Activated CD4-positive, alpha-beta memory T cell treated with anti-CD3 and anti-CD28 coated beads, Interleukin-2, amount 10 ng/mL, durations not matched to agents 7 days and 5 days (primary cell): ENCODE data around the gene OR2M2. TPM values are rescaled to one million over a fixed set of nuclear protein-coding genes. Genes with fewer than 3 reads are reported as not detected.

Experiments used
- CTCF ChIA-PET: fragments of 350-600 bp; sonication (Branson Sonifier 250); formaldehyde crosslinking; loops from one replicate; lab custom pipeline; 2021; ENCODE audit warnings: antibody characterized with exemption, inconsistent platforms; lab: Charles Lee
- POLR2A ChIA-PET: fragments of 350-600 bp; sonication (Branson Sonifier 250); formaldehyde crosslinking; loops from one replicate; lab custom pipeline; 2021; ENCODE audit warnings: antibody characterized with exemption; lab: Charles Lee
- DNase-seq: peaks from one replicate; pipeline ENCODE4 v3.0.0-alpha.2; 2020
- H3K27ac Mint-ChIP-seq: one replicate; pipeline ENCODE4 v1.8.0; 2021; ENCODE audit warnings: mild to moderate bottlenecking, mixed read lengths
- H3K27me3 Mint-ChIP-seq: one replicate; pipeline ENCODE4 v1.8.0; 2021; ENCODE audit warnings: mixed read lengths
- H3K36me3 Mint-ChIP-seq: one replicate; pipeline ENCODE4 v1.8.0; 2021; ENCODE audit warnings: low read depth, mixed read lengths
- H3K4me1 Mint-ChIP-seq: one replicate; pipeline ENCODE4 v1.8.0; 2021; ENCODE audit warnings: mixed read lengths
- H3K4me3 Mint-ChIP-seq: one replicate; pipeline ENCODE4 v1.8.0; 2021; ENCODE audit warnings: mild to moderate bottlenecking, mixed read lengths
- H3K9me3 Mint-ChIP-seq: one replicate; pipeline ENCODE4 v1.8.0; 2021; ENCODE audit warnings: mixed read lengths
- total RNA-seq, 2 experiments: library from RNA; stranded (reverse); gene quantifications; one replicate each; pipeline ENCODE4 v1.2.3, GENCODE V29; 2021

Gene OR2M2
- total RNA-seq, 2 experiments from 2014 or later, result not detected

DNA sequence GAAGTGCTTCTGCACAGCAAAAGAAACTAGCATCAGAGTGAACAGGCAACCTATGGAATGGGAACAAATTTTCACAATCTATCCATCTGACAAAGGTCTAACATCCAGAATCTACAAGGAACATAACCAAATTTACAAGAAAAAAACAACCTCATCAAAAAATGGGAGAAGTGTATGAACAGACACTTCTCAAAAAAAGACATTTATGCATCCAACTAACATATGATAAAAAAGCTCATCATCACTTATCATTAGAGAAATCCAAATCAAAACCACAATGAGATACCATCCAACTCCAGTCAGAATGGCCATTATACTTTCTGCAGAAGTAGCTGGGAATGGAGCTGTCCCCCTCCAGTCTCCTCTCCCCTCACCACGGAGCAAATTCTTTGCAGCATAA lies 19.5 kb downstream of the OR2M2 start:
- ChIA-PET CTCF (no interaction called here), POLR2A (no interaction called here)
- Mint-ChIP-seq H3K9me3 (peaks cover 3% of the 10 kb centered on the region), H3K27ac (no peak overlapping the region), H3K36me3 (no peaks in the 10 kb centered on the region), H3K4me1 (no peaks in the 10 kb centered on the region), H3K4me3 (no peak overlapping the region), H3K27me3 (no peaks in the 10 kb centered on the region)
- DNase-seq, result no peak

GRCh38 chr1:248196965-248197364 lies 22.3 kb downstream of the OR2M2 start, which contains the start of gene OR2M3:
OR2M3 (plus strand) TSS chr1:248197265; CDS start chr1:248203068, 5,803 bp downstream.
- Mint-ChIP-seq H3K9me3 (no peaks in the 10 kb centered on the region), H3K27me3 (no peaks in the 10 kb centered on the region), H3K4me1 (no peaks in the 10 kb centered on the region), H3K4me3 (no peak within 1 kb of the TSS), H3K27ac (no peak within 1 kb of the TSS), H3K36me3 (no peaks in the 10 kb centered on the region)
- CTCF ChIA-PET, result no interaction called here
- POLR2A ChIA-PET, result no interaction called here
- DNase-seq, result no peak

GRCh38 chr1:248215880-248216279 lies 41.3 kb downstream of the OR2M2 start:
- Mint-ChIP-seq H3K4me1 (no peaks in the 10 kb centered on the region), H3K9me3 (peaks cover 2% of the 10 kb centered on the region), H3K36me3 (no peaks in the 10 kb centered on the region), H3K27me3 (no peaks in the 10 kb centered on the region), H3K27ac (no peak overlapping the region), H3K4me3 (no peak overlapping the region)
- CTCF ChIA-PET, result no interaction called here
- no peak for DNase-seq
- POLR2A ChIA-PET, result no interaction called here

GRCh38 chr1:248225537-248225936 lies 50.9 kb downstream of the OR2M2 start:
- H3K36me3 Mint-ChIP-seq, result no peaks in the 10 kb centered on the region
- H3K9me3 Mint-ChIP-seq, result peaks cover 3% of the 10 kb centered on the region
- H3K27me3 Mint-ChIP-seq, result no peaks in the 10 kb centered on the region
- no peaks in the 10 kb centered on the region for H3K4me1 Mint-ChIP-seq
- DNase-seq, result no peak
- CTCF ChIA-PET, result no interaction called here
- H3K4me3 Mint-ChIP-seq, result no peak overlapping the region
- no peak overlapping the region for H3K27ac Mint-ChIP-seq
- POLR2A ChIA-PET, result no interaction called here

GRCh38 chr1:248229360-248229908 lies 54.8 kb downstream of the OR2M2 start:
- ChIA-PET POLR2A (no interaction called here), CTCF (no interaction called here)
- H3K9me3 Mint-ChIP-seq, result peaks cover 3% of the 10 kb centered on the region
- H3K27me3 Mint-ChIP-seq, result no peaks in the 10 kb centered on the region
- H3K27ac Mint-ChIP-seq, result no peak overlapping the region
- no peaks in the 10 kb centered on the region for H3K36me3 Mint-ChIP-seq
- H3K4me3 Mint-ChIP-seq, result no peak overlapping the region
- no peak for DNase-seq
- H3K4me1 Mint-ChIP-seq, result no peaks in the 10 kb centered on the region

Other genes with a start within 250 kb of the OR2M2 start
- not detected for gene OR2AJ1, start 249.9 kb upstream of the OR2M2 start, total RNA-seq
- gene OR2L8, start 226.0 kb upstream of the OR2M2 start, total RNA-seq, result not detected
- gene OR2AK2, start 209.6 kb upstream of the OR2M2 start, total RNA-seq, result not detected
- not detected for gene OR2L5, start 161.2 kb upstream of the OR2M2 start, total RNA-seq
- under 1 TPM; 0.10 TPM for gene OR2L2, start 144.8 kb upstream of the OR2M2 start, total RNA-seq
- not detected for gene OR2L3, start 128.0 kb upstream of the OR2M2 start, total RNA-seq
- gene OR2L13, start 79.6 kb upstream of the OR2M2 start, total RNA-seq, result not detected
- not detected for gene OR2M5, start 29.7 kb upstream of the OR2M2 start, total RNA-seq
- not detected for gene OR2M3, start 22.4 kb downstream of the OR2M2 start, total RNA-seq
- not detected for gene OR2M4, start 56.6 kb downstream of the OR2M2 start, total RNA-seq
- gene OR2T33, start 103.2 kb downstream of the OR2M2 start, total RNA-seq, result not detected
- not detected for gene OR2T12, start 128.6 kb downstream of the OR2M2 start, total RNA-seq
- gene OR2M7, start 149.7 kb downstream of the OR2M2 start, total RNA-seq, result not detected
- not detected for gene OR14C36, start 174.0 kb downstream of the OR2M2 start, total RNA-seq
- not detected for gene OR2T4, start 186.8 kb downstream of the OR2M2 start, total RNA-seq
- not detected for gene OR2T6, start 200.9 kb downstream of the OR2M2 start, total RNA-seq
- gene OR2T1, start 228.2 kb downstream of the OR2M2 start, total RNA-seq, result not detected